Activated CD8-positive, alpha-beta memory T cell treated with anti-CD3 and anti-CD28 coated beads, Interleukin-2, amount 50 U/mL, for 1 hour (primary cell): ENCODE measurements around the gene PODN.

Experiments
- DNase-seq: peaks from one replicate; pipeline ENCODE4 v3.0.0-alpha.2; 2020; ENCODE audit errors: extremely low read depth

Gene PODN

GRCh38 chr1:53131590-53131938, 69.6 kb downstream of the PODN start:
- no peak for DNase-seq

GRCh38 chr1:53132176-53132575, 70.2 kb downstream of the PODN start:
- no peak for DNase-seq

GRCh38 chr1:53133261-53134041, 71.4 kb downstream of the PODN start:
- no peak for DNase-seq

- no peak for DNase-seq
Observed at GRCh38 chr1:53134042-53134485, 72.1 kb downstream of the PODN start.
